NCI-H1694 treated with DMSO at 0.1 percent for 48 hours (cell line): ENCODE measurements around the gene SSPN.

Experiments
- DNase-seq: peaks from one replicate; lab custom pipeline; 2025; lab: John Stamatoyannopoulos, UW

The SSPN gene, protein sequence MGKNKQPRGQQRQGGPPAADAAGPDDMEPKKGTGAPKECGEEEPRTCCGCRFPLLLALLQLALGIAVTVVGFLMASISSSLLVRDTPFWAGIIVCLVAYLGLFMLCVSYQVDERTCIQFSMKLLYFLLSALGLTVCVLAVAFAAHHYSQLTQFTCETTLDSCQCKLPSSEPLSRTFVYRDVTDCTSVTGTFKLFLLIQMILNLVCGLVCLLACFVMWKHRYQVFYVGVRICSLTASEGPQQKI

GRCh38 chr12:26195250-26195640, at the start of gene SSPN:
TSS of gene SSPN (plus strand) at chr12:26195573. CDS start at chr12:26195673, 100 bp downstream.
- DNase-seq: no peak

GRCh38 chr12:26148291-26148690, 47.1 kb upstream of the SSPN start:
- DNase-seq: no peak

DNA sequence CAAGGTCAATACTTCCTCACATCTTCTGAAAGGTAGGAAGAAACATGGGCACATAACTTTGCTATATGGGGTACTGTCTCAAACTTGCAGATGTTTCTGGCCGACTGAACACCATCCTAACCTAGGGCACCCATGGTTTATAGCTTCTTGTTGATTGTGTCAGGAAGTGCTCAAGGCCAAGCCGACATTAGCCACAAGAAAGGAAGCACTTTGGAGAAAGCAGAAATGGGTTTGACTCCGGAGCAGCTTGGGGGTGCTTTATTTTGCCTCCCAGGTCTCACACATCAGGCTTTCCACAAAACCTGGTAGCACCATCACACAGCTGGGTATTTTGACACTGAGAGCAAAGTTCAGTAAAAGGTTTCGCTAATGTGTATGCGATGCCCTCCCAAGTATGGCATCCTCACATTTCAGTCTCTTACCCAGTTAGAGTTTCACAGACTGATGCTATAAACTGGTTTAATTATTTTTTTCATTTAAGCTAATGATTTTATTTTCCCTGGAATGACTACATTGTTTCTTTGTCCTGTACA, 45.3 kb upstream of the SSPN start:
- no peak for DNase-seq

DNA sequence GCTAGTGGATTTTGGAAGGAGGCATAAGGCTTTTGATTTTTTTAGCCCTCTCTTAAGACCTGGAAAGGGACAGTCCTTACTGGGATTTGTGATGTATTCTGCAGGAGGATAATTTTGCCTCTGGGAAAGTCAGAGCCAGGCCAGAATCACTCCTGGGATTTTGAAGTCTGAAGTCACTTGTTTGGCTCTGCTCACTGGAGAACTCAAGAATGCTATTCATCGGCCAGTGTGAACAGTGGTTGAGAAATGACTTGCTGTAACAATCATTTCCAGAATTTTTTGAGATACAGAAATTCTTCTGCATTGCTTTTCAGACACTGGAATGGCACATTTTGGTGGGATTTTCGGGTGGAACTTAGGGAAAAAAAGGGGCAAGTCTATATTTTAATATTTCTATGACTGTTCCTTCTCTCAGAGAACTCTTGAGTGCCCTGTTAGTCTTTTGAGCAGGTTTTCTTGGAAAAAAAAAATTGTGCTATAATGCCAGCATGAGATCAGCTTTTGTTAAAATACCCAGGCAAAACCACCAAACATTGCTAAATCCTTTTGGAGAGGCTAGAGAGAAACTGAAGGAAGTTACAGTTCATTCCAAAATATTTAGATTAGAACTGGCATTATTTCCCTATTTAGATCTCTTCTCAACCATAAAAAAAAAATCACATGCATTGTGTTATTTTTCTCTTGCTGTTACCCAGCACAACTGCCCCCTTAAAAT, 44.5 kb upstream of the SSPN start:
- DNase-seq: no peak

DNA sequence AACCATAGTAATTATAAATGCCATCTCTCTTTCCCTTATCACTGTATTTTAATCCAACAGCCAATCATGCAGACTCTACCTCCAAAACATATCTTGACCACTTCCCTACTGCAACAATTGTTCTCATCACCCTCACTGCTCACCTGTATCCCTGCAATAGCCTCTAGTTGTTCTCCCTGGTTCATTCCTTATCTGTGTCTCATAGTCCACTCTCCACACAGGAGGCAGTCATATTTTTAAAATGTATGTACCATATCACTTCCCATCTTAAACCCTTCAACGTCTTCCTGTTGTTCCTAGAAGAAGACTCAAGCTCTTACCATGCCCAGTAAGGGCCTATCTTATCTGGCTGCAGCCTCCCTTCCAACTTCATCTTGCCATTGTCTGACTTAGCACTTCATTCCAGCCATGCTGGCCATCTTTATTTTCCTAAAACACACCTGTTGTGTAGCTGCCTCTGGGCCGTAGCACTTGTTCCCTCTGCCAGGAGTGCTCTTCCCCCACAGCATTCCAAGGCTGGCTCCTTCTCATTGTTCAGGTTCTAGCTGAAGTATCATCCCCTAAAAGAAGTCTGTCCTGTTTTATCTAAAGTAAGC, 42.8 kb upstream of the SSPN start:
- DNase-seq: no peak

- DNase-seq: no peak
These were observed 41.8 kb upstream of the SSPN start for GRCh38 chr12:26153421-26154154.

DNA sequence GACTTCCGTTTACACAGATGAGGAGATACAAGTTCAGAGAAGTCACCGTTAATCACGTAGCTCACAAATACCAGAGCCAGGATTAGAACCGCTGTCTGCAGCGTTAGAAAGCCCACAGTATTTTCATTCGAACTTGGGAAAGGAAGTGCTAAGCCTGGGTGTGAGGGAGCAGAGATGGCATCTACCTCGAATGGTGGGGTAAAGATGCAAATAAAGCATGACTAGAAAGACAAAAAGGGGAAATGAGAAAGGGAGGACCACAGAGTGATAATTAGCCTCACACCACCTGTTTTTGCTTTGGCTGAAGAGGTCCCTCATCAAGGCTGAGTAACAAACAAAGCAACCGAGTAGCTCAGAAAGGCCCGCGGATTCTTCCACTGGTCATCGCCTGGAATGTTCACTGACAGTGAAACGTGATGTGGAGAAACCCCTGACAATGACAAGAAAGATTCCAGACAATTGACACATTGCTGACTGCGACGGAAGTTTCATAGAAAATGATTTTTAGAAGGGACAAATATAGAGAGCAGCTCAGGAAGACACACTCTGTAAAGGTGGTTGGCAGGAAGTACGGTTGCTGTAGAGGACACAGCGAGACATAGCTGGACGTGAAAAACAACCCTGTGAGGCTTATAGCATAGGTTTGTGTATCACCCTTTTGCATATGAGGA, 39.0 kb upstream of the SSPN start:
- no peak for DNase-seq

DNA sequence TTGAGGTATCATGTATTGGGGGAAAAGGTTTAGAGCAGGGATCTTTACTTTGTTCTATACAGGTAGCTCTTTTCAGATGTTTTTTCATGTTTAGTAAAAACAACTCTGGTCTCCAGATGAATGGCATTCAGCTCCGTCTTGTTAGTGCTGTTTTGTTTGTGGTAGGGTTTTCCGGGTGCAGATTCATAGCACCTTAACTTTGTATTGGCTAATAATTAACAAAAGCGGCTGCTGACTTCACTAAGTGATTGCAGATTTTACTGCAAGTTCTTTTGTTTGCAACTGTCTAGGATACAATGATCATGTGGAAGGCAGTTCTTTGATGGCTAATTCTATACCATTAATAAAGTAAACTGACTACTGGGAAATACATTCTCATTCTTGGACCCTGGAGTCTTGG, 38.4 kb upstream of the SSPN start:
- no peak for DNase-seq

- no peak for DNase-seq
These were observed 37.2 kb upstream of the SSPN start for GRCh38 chr12:26158078-26158764.

- DNase-seq: no peak
These were observed 33.2 kb upstream of the SSPN start for GRCh38 chr12:26162174-26162573.

GRCh38 chr12:26162905-26163304, 32.5 kb upstream of the SSPN start:
- DNase-seq: no peak

- no peak for DNase-seq
These were observed 31.3 kb upstream of the SSPN start for GRCh38 chr12:26164118-26164517.

DNA sequence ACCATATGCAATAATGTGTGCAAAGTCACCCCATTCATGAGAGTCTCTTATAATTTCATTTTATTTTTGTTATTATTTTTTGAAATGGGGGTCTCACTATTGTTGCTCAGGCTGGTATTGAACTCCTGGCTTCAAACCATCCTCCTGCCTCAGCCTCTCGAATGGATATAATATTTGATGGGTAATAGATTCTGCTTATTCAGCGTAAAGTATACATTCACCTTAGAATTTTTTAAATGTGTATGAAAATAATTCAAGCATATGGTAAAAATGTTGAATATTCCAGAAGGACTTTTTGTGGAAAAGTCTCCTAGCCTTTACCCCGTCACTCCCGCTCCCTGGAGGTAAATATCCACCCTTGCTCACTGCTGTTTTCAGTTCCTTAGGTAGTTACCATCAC, 23.4 kb upstream of the SSPN start:
- no peak for DNase-seq

- DNase-seq: no peak
These were observed 22.8 kb upstream of the SSPN start for GRCh38 chr12:26172539-26172938.

DNA sequence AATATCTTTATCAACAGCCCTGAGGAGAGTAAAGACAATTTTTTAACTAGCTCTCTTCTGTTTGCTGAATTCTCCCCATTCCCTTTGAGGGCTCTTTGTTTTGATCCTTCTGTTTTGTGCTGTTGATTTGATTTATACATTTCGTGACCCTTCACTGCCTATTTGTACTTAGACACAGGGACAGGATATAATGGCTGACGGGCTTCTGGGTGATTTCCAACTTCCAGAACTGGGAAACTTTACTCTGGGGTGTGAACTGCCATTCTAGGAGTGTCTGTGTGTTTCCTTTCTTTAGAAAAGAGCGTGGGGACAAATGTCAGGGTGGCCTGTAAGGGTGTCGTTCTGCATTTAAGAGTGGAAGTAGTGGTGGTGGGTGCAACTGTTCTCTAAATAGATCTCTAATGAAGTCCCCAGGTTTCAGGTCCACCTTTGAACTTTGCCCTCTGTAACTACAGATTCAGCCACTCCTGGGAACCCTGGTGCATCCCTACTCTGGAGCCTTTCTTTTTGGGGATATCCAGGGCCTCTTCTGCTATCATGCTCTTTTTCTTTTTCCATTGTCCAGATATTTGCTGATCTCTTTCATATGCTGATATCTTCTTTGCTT, 22.3 kb upstream of the SSPN start:
- DNase-seq: no peak

- no peak for DNase-seq
These were observed 18.6 kb upstream of the SSPN start for GRCh38 chr12:26176725-26177124.

DNA sequence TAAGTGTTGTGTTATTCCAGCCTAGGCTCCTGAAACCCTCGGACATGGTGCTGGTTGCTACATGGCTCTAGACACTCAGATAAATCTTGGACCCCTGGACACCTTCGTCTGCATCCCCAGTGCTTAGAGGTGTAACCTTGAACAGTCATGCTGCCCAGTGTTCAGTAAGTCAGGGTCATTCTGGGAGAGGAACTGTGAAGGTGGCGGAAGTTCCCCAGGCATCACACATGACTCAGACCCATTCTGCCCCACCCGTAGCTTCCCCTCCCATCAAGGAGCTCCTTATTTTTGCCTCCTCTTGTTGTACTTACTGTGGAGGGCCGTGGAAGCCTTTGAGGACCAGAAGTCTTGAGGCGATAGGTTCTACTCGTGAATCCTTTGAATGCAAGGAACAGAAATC, 18.1 kb upstream of the SSPN start:
- DNase-seq: no peak

DNA sequence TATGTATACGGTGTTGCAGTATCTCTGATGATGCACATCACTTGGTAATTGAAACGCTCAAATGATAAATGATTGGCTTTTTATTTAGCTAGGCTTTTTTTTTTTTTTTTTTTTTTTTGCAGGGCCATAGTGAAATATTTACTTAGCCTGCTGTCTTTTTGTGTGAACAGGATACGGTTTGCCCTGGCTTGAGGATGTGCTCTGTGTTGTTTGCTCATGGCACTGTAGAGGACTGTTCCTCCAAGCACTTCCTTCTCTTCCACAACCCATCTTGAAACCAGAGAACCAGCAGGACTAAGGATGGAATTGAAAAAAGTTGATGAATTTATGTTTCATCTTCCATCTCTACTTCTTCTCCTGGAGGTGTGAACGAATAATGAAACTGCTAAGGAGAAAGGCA, 15.5 kb upstream of the SSPN start:
- no peak for DNase-seq

GRCh38 chr12:26182377-26182776, 13.0 kb upstream of the SSPN start:
- no peak for DNase-seq

DNA sequence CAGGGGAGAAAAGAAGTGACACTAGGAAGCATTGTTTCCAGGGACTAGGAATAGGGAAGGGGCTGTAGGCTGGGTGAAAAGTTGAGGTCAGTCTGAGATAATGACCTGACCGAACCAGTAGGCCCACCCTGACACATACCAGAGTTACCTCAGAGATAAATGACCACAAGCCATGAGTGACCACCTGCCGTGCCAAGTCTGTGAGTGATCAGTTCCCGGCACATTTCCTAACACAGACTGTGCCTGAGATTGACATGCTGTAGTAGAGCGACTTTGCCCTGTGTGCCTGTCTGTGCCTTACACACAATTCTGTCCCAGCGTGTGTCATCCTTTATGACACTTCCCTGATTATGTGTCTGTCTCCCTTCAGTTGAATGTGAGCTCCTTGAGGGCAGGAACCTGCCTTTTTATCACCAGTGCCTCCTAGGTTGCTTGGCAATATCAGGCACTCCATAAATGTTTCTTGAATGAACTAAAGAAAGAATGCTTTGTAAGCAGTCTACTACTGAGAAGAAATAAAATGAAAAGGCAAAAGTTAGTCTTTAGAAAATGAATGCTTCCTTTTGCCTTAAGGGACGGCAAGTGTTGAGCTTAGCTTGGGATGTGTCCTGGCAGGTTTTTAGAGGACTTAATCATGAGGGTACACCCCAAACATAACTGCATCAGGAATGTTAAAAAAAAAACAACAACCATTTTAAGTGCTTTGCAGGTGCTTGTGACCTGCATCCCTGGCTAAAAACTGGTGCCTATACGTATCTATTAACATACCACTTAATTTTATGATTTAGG, 9.6 kb upstream of the SSPN start:
- DNase-seq: no peak
